H1 (cell line): ENCODE measurements around the gene COL5A3.

Experiments used
- BCL11A ChIP-seq, 2 experiments: IDR thresholded peaks; one replicate each; pipeline ENCODE4 v1.6.1; 2011; ENCODE audit warnings: low read depth in 2 of 2, low read length in 2 of 2, mild to moderate bottlenecking in 2 of 2
- BRCA1 ChIP-seq: IDR thresholded peaks from 2 replicates; pipeline ENCODE4 v1.6.1; 2012; ENCODE audit warnings: low read depth, low read length, improper control_type of control experiment
- HDAC2 ChIP-seq, 2 experiments: fragments of 300-600 bp in 1 of 2; sonication (generic) in 1 of 2; IDR thresholded peaks; 2 replicates each; pipeline ENCODE4 v1.6.1; 2011 to 2012; ENCODE audit warnings: low read depth in 2 of 2, low read length in 2 of 2, mild to moderate bottlenecking in 2 of 2, moderate library complexity in 2 of 2, borderline replicate concordance in 1 of 2, inconsistent platforms in 1 of 2
- JUND ChIP-seq: IDR thresholded peaks from 2 replicates; pipeline ENCODE4 v1.6.1; 2011; ENCODE audit warnings: mild to moderate bottlenecking, improper control_type of control experiment, low read length
- POLR2AphosphoS5 ChIP-seq: IDR thresholded peaks from 2 replicates; pipeline ENCODE4 v1.6.1; 2011; ENCODE audit warnings: low read depth, low read length
- RAD21 ChIP-seq, 2 experiments: IDR thresholded peaks in 1 of 2; conservative IDR thresholded peaks in 1 of 2; 2 replicates each; pipeline ENCODE4 v1.6.1; 2011; ENCODE audit warnings: low read depth in 2 of 2, low read length in 2 of 2, improper control_type of control experiment in 1 of 2, inconsistent platforms in 1 of 2, mild to moderate bottlenecking in 1 of 2, moderate library complexity in 1 of 2
- RXRA ChIP-seq: IDR thresholded peaks from 2 replicates; pipeline ENCODE4 v1.6.1; 2011; ENCODE audit warnings: low read depth, mild to moderate bottlenecking, low read length, moderate library complexity; ENCODE audit not compliant: insufficient read depth
- ZNF274 ChIP-seq: IDR thresholded peaks from 2 replicates; pipeline ENCODE4 v1.7.0; 2012; ENCODE audit warnings: low read length, borderline replicate concordance; ENCODE audit errors: extremely low read depth
- TF ChIP-seq, protein P1 (sequence below), 3 experiments: IDR thresholded peaks; 1 replicate in 2 of 3; 2 replicates in 1 of 3; pipeline versions ENCODE4 v1.5.1 to v1.6.1; 2011; ENCODE audit warnings: low read length in 3 of 3, mild to moderate bottlenecking in 3 of 3, inconsistent platforms in 2 of 3, low read depth in 1 of 3, moderate library complexity in 1 of 3; ENCODE audit not compliant: insufficient read depth in 1 of 3; ENCODE audit errors: control extremely low read depth in 1 of 3
- TF ChIP-seq, protein P2 (sequence below): IDR thresholded peaks from 2 replicates; pipeline ENCODE4 v1.6.1; 2012; ENCODE audit warnings: inconsistent platforms

DNA sequence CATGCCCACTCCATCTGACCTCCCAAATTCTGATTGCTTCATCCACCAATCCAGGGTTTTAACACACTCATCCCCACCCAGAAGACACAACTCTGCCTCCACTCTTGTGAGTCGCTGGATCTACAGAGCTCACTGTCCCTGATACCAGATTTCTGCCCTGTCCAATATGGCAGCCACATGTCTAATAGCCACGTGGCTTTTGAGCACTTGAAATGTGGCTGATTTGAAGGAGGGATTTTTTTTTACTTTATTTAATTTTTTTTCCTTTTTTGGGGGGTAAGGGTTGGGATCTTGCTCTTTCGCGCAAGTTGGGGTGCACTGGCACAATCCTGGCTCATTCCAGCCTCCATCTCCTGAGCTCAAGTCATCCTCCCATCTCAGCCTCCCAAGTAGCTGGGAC lies 49.2 kb downstream of the COL5A3 start:
- no peak for TF ChIP-seq ZNF274
- no peak for TF ChIP-seq RXRA
- TF ChIP-seq POLR2AphosphoS5: no peak
- TF ChIP-seq, protein P1, sequence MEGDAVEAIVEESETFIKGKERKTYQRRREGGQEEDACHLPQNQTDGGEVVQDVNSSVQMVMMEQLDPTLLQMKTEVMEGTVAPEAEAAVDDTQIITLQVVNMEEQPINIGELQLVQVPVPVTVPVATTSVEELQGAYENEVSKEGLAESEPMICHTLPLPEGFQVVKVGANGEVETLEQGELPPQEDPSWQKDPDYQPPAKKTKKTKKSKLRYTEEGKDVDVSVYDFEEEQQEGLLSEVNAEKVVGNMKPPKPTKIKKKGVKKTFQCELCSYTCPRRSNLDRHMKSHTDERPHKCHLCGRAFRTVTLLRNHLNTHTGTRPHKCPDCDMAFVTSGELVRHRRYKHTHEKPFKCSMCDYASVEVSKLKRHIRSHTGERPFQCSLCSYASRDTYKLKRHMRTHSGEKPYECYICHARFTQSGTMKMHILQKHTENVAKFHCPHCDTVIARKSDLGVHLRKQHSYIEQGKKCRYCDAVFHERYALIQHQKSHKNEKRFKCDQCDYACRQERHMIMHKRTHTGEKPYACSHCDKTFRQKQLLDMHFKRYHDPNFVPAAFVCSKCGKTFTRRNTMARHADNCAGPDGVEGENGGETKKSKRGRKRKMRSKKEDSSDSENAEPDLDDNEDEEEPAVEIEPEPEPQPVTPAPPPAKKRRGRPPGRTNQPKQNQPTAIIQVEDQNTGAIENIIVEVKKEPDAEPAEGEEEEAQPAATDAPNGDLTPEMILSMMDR (IDR thresholded peaks at IDR 0.05; ENCODE audit: control extremely low read depth in 1 of 3, insufficient read depth in 1 of 3, low read depth in 1 of 3, low read length in 3 of 3): no peak
- no peak for TF ChIP-seq JUND
- TF ChIP-seq, protein P2, sequence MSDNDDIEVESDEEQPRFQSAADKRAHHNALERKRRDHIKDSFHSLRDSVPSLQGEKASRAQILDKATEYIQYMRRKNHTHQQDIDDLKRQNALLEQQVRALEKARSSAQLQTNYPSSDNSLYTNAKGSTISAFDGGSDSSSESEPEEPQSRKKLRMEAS: no peak
- TF ChIP-seq BCL11A (IDR thresholded peaks at IDR 0.05; ENCODE audit: low read depth in 2 of 2, low read length in 2 of 2): no peak
- TF ChIP-seq HDAC2 (IDR thresholded peaks at IDR 0.05; ENCODE audit: borderline replicate concordance in 1 of 2, low read depth in 2 of 2, low read length in 2 of 2): no peak
- no peak for TF ChIP-seq RAD21 (IDR thresholded peaks at IDR 0.05 in 1 of 2, conservative IDR thresholded peaks at IDR 0.05 in 1 of 2; ENCODE audit: low read depth in 2 of 2, low read length in 2 of 2)
- TF ChIP-seq BRCA1: no peak
